Pancreas (tissue), 10 donors: Measurements from ENCODE around the gene PIP4P1. TPM values are rescaled to one million over a fixed set of nuclear protein-coding genes. Genes with fewer than 3 reads are reported as not detected.

Experiments
- ATAC-seq, 4 donors: fragments of 200-7000 bp; cut with Tn5 transposase; one replicate each; pipeline versions ENCODE4 v1.8.0 to v1.9.1; 2020; ENCODE audit warnings: mild to moderate bottlenecking in 4 of 4, moderate library complexity in 4 of 4
- DNase-seq, 6 donors: peaks; one replicate each; pipeline ENCODE4 v3.0.0-alpha.2; 2020
- FAIRE-seq: peaks from 2 replicates; lab custom pipeline; 2012; peaks lifted over from hg19 to GRCh38; lab: Jason Lieb, UNC
- H3K27ac ChIP-seq, 4 donors: fragments of 200-600 bp; sonication (generic); 1 replicate in 3 of 4; 2 replicates in 1 of 4; pipeline versions ENCODE4 v1.5.0 to v1.8.0; 2020
- H3K27me3 ChIP-seq, 4 donors: fragments of 200-600 bp; one replicate each; pipeline ENCODE4 v1.8.0; 2021
- H3K36me3 ChIP-seq, 3 donors: fragments of 200-600 bp; sonication (generic) in 1 of 3; one replicate each; pipeline versions ENCODE4 v1.5.0 to v1.8.0; 2020 to 2021
- H3K4me1 ChIP-seq, 3 donors: fragments of 200-600 bp; one replicate each; pipeline ENCODE4 v1.8.0; 2021
- H3K4me3 ChIP-seq, 4 donors: fragments of 200-600 bp; sonication (generic) in 2 of 4; one replicate each; pipeline versions ENCODE4 v1.5.0 to v1.8.0; 2020 to 2021
- H3K9me3 ChIP-seq, 4 donors: fragments of 200-600 bp; one replicate each; pipeline ENCODE4 v1.8.0; 2021
- CTCF ChIP-seq, 4 donors: fragments of 200-600 bp; sonication (generic) in 3 of 4; IDR thresholded peaks; one replicate each; pipeline versions ENCODE4 v1.5.0 to v1.8.0; 2021; ENCODE audit warnings: antibody characterized with exemption in 4 of 4
- WGBS, 2 donors: extraction: QIAGEN DNeasy Blood & Tissue Kit; methylation state at CpG; one replicate each; pipeline ENCODE4 v1.1.7; 2013; 5-methylcytosine and 5-hydroxymethylcytosine counted together
- intact Hi-C, 3 donors: fragments of 100-400 bp; cut with DNase I; formaldehyde crosslinking; loops; one replicate each; pipeline versions ENCODE4 v1.11.1 to v1.14.2; 2022
- polyA plus RNA-seq, 2 donors: library from polyadenylated mRNA; stranded (reverse); fragments of 200-250 nt; gene quantifications; one replicate each; pipeline ENCODE4 v1.2.3, GENCODE V29; 2013
- total RNA-seq, 6 donors: library from RNA; stranded (reverse); fragmentation: NEBNext Ultra II Directional in 4 of 6; extraction: Animal tissue kit (Norgen Biotek cat#: 25700) in 4 of 6; gene quantifications; one replicate each; pipeline versions ENCODE4 v1.2.1 to v1.2.4, GENCODE V29; 2021 to 2023
- donor health status: healthy with polysubstance abuse.
- donor health status: DM: no; HTN: no; CAD: no; lungs with moderate emphysema.
- donor health status: DM: no; HTN: no; CAD: no.
- donor health status: control.
- donor health status: control.
- donor health status: Bipolar disorder and iron deficiency.
- donor health status: DM: yes; HTN: yes; CAD: no.
- donor health status: DM: no; HTN: no; CAD: no.
- donor health status: DM: no; HTN: no; CAD: no.
- donor health status: DM: yes; HTN: yes; CAD: no.

Gene PIP4P1
- total and polyA plus RNA-seq, 8 donors: 8.9 to 38.2 (median 15.7) TPM

GRCh38 chr14:20417250-20418186 is 43.7 kb downstream of the PIP4P1 start:
- intact Hi-C loops: no loop called here
- DNase-seq: no peak

GRCh38 chr14:20416223-20416622 is 45.0 kb downstream of the PIP4P1 start:
- DNase-seq: no peak
- peaks cover 13 to 19% (median 16%) of the 10 kb centered on the region in 3 donors for H3K4me1 ChIP-seq
- no peak for ATAC-seq

More at GRCh38 chr14:20417250-20418186, 43.7 kb downstream of the PIP4P1 start:
- no peak overlapping the region for H3K4me3 ChIP-seq
- H3K4me1 ChIP-seq: peaks cover 13 to 16% (median 13%) of the 10 kb centered on the region in 3 donors
- no peaks in the 10 kb centered on the region for H3K27me3 ChIP-seq
- H3K36me3 ChIP-seq: no peaks in the 10 kb centered on the region
- ATAC-seq: peak in 3 of 4 donors; percentile 13 to 45 (median 33)
- peak overlapping the region in 1 of 4 donors; percentile 33 for H3K27ac ChIP-seq
- no peak for FAIRE-seq
- no peak for TF ChIP-seq CTCF (IDR thresholded peaks at IDR 0.05)
- WGBS, 2 donors: 43 to 52% methylated on average over 7 of the region's 7 CpGs
- no peaks in the 10 kb centered on the region for H3K9me3 ChIP-seq

DNA sequence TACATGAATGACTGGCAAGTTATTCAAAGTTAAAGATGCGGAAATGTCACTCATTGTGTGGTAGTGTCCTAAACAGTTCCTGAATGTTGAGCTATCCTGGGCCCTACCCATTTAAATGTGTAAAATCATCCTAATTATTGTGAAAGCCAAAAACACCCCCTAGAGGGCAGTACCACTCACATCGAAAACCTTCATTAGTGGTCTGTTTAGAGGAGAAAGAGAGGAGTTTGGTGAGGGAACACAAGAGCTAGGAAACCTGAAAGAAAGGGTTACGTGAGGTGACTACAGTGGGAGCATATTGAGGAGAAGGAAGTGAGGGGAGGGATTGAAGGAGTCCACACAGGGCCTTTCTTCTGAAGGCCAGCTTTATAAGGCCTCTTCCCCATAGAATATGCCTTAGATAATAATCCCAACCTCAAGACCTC is 45.4 kb downstream of the PIP4P1 start:
- WGBS, 2 donors: 57 to 66% methylated on average over 3 of the region's 3 CpGs
- no peak for FAIRE-seq
- Histone ChIP-seq H3K27ac (no peak overlapping the region), H3K4me3 (no peak overlapping the region), H3K4me1 (peaks cover 13 to 19% (median 16%) of the 10 kb centered on the region in 3 donors), H3K36me3 (no peaks in the 10 kb centered on the region), H3K9me3 (no peaks in the 10 kb centered on the region), H3K27me3 (no peaks in the 10 kb centered on the region)
- intact Hi-C loops: no loop called here
- DNase-seq: no peak
- TF ChIP-seq CTCF (IDR thresholded peaks at IDR 0.05): peak in 2 of 4 donors; percentile 27 to 34
- ATAC-seq: no peak

More at GRCh38 chr14:20416223-20416622, 45.0 kb downstream of the PIP4P1 start:
- intact Hi-C loops: no loop called here
- Histone ChIP-seq H3K36me3 (no peaks in the 10 kb centered on the region), H3K4me3 (no peak overlapping the region), H3K27ac (no peak overlapping the region), H3K9me3 (no peaks in the 10 kb centered on the region), H3K27me3 (no peaks in the 10 kb centered on the region)
- WGBS, 2 donors: 85 to 93% methylated on average over 2 of the region's 2 CpGs
- no peak for TF ChIP-seq CTCF (IDR thresholded peaks at IDR 0.05)
- no peak for FAIRE-seq

GRCh38 chr14:20413744-20414082 is 47.5 kb downstream of the PIP4P1 start:
- DNase-seq (no peak), FAIRE-seq (no peak), ATAC-seq (peak in 1 of 4 donors; percentile 6)
- 2 to 3% methylated on average over 9 of the region's 9 CpGs for WGBS, 2 donors
- H3K4me3 ChIP-seq: peak overlapping the region; percentile 40 to 99 (median 78)
- H3K27ac ChIP-seq: peak overlapping the region; percentile 74 to 92 (median 88)
- peaks cover 12 to 19% (median 16%) of the 10 kb centered on the region in 3 donors for H3K4me1 ChIP-seq
- no peaks in the 10 kb centered on the region for H3K36me3 ChIP-seq
- TF ChIP-seq CTCF (IDR thresholded peaks at IDR 0.05): no peak
- intact Hi-C loops: no loop called here
- H3K9me3 ChIP-seq: no peaks in the 10 kb centered on the region
- no peaks in the 10 kb centered on the region for H3K27me3 ChIP-seq
